Brain pericyte (primary cell): ENCODE results near the gene ABCC2.
"Not testable (repeated sequence)": the region's sequence is repeated elsewhere in the genome, so short reads cannot be mapped to it uniquely, and the experiment has no call there.

Source experiments
- DNase-seq: peaks from one replicate; pipeline ENCODE4 v3.0.0-alpha.2; 2012; ENCODE audit warnings: low read depth, low spot score

The ABCC2 gene

DNA sequence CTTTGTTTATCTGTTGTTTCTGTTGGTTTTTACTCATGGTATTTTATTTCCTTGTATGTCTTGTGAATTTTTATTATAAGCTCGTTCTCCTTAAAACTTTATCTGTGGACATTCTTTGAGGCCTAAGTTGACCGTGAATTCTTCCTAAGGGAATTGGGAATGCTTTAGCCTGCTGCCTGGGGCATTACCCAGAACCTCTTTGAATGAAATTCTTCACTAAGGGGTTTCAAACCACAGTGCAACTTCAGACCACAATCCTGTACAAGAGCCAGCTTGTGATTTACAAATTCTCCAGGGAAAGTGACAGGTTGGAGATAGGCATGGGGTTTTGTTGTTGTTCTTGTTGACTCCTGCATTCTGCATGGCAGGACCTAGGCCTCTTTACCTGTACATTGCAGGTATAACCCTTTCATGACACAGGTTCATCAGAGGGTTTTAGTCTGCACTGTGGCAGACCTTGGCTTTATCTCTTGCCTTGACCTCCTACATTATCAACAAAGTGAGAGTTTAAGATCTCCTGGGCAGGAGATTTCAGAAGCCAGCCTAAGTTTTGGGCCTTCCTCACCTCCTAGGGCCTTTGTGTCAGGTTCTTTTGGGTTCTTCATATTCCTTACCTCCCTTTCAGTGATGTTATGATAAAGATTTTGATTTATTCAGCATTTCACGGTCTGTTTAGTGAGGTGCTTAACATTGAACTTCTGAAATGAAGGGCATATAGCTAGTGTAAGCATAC, 70.2 kb downstream of the ABCC2 start:
- DNase-seq: no peak

DNA sequence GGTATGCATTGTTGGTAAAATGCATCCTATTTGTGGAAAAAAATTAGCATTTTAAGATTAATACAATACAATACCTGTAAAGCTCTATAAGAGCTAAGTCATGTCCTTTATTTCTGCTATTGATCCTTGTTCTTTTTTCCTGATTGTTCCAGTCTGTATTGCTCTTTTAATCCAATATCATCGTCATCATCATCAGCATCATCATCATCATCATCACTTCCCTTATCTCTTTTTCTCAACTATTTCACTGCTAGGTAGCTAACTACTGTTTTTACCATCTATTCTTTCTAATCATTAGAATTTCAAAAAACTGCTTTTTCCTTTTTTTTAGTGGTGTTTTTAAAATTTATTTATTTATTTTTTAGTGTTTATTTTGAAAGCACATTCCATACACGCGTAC, 71.2 kb downstream of the ABCC2 start:
- no peak for DNase-seq

DNA sequence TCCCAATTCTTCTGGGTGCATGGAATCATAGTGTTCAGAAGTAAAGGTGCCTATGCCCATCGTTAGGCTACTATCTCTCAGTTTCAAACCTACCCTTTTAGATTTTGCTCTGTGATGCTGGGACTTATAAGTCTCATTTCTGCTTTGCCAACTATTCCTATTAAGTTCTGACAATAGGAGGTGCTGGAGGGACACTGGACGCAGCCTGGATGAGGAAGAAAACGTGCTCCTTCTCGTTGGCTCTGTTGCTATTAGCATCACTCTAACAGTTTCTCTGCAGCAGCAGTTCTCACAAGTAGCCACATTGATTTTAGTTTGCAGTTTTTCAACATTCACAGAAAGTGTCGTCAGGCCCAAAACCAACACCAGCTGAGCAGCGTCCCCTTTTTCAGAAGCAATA, 72.4 kb downstream of the ABCC2 start:
- DNase-seq: peak; percentile 44

DNA sequence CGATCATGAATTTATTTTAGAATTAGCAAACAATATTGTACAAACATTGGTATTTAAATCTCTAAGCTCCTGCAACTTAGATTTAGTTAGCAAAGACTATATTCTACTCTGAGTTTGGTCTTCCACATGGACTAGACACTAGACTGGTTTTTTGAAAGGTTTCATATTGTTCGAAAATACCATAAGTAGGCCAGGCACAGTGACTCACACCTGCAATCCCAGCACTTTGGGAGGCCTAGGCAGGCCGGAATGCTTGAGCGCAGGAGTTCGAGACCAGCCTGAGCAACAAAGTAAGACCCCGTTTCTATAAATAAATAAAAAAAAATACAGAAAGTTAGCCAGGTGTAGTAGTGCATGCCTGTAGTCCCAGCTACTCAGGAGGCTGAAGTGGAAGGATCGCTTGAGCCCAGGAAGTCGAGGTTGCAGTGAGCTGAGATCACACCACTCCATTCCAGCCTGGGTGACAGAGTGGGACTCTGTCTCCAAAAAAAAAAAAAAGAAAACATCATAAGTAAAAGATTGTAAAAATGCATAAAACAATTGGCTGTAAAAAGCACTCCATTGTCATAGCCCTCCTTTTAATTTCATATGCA, 73.1 kb downstream of the ABCC2 start:
- DNase-seq: no peak

DNA sequence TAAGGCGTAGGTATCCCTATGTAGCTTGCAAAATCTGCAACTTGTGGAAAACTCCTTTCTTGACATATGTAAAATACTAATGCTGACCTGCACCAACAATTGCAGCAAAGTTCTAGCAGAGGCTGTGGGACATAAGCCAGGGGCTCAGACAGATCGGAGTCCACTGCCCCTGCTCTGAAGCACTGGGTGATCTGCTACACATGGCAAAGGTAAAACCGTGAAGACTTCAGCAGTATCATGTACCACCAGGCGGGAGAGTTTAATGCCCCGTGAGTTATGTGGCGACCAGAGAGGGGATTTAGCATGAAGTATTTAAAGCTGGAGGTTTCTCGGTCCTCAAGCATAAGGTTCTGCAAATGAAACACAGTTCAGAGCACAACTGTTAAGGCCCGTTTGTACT, 76.4 kb downstream of the ABCC2 start:
- DNase-seq: no peak

DNA sequence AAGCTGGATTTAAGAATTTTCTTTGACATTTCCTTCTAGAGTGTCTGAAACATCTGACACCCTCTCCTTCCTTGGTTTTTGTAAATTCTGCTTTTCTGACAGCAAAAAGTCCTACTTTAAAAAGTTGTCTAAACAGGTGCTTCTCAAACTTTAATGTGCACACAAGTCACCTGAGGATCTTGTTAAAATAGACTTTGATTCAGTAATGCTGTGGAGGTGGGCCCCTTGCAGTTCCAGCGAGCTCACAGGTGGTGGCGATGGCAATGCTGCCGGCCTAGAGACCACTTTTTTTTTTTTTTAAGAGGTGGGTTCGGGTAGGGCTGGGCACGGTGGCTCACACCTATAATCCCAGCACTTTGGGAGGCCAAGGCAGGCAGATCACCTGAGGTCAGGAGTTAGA, 77.1 kb downstream of the ABCC2 start:
- DNase-seq: no peak

DNA sequence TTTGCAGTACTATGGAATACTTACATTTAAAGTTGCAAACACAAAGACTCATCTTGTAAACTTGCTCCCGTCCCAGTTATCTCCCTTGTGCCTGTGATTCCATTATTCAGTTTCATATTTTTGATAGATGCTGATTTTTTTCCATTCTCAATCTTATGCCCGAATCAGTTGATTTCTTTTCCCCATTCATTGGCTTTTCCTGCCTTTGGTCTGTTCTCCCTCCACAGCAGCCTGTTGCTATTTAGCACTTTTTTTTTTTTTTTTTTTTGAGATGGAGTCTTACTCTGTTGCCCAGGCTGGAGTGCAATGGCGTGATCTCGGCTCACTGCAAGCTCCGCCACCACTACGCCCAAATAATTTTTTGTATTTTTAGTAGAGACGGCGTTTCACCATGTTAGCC, 78.0 kb downstream of the ABCC2 start:
- no peak for DNase-seq

DNA sequence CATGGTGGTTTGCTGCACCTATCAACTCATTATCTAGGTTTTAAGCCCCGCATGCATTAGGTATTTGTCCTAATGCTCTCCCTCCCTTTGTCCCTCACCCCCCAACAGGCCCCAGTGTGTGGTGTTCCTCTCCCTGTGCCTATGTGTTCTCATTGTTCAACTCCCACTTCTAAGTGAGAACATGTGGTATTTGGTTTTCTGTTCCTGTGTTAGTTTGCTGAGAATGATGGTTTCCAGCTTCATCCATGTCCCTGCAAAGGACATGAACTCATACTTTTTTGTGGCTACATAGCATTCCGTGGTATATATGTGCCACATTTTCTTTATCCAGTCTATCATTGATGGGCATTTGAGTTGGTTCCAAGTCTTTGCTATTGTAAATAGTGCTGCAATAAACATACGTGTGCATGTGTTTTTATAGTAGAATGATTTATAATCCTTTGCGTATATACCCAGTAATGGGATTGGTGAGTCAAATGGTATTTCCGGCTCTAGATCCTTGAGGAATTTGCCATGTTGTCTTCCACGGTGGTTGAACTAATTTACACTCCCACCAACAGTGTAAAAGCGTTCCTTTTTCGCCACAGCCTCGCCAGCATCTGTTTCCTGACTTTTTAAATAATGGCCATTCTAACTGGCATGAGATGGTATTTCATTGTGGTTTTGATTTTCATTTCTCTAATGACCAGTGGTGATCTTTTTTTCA, 81.2 kb downstream of the ABCC2 start:
- not testable (repeated sequence) for DNase-seq

DNA sequence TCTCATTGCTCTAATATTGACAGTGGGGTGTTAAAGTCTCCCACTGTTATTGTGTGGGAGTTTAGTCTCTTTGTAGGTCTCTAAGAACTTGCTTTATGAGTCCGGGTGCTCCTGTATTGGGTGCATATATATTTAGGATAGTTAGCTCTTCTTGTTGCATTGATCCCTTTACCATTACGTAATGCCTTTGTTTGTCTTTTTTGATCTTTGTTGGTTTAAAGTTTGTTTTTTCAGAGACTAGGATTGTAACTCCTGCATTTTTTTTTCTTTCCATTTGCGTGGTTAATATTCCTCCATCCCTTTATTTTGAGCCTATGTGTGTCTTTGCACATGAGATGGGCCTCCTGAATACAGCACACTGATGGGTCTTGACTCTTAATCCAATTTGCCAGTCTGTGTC, 84.8 kb downstream of the ABCC2 start:
- not testable (repeated sequence) for DNase-seq

DNA sequence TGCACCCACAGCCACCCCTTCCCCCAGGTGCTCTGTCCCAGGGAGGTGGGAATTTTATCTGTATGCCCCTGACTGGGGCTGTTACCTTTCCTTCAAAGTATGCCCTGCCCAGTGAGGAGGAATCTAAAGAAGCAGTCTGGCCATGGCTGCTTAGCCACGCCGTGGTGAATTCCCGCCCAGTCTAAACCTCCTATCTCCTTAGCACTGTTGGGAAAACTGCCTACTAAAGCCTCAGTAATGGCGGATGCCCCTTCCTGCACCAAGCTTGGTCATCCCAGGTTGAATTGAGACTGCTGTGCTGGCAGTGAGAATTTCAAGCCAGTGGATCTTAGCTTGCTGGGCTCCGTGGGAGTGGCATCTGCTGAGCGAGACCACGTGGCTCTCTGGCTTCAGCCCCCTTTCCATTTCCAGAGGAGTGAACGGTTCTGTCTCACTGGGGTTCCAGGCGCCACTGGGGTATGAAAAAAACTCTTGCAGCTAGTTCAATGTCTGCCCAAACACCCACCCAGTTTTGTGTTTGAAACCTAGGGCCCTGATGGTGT, 87.2 kb downstream of the ABCC2 start:
- no peak for DNase-seq

DNA sequence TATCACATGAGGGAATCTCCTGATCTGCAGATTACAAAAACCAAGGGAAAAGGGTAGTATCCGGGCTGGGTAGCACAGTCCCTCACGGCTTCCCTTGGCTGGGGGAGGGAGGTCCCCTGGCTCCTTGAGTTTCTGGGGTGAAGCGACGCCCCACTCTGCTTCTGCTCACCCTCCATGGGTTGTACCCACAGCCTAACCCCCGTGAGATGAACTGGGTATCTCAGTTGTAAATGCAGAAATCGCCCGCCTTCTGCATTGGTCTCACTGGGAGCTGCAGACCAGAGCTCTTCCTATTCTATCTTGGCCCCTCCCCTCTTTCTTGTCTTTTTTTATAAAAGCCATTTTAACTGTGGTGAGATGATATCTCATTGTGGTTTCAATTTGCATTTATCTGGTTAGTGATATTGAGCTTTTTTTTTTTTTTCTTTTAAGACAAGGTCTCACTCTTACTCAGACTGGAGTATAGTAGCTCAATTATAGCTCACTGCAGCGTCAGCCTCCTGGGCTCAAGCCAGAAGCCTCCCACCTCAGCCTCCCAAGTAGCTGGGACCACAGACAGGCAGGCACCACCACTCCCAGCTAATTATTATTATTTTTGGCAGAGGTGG, 87.8 kb downstream of the ABCC2 start:
- DNase-seq: no peak

DNA sequence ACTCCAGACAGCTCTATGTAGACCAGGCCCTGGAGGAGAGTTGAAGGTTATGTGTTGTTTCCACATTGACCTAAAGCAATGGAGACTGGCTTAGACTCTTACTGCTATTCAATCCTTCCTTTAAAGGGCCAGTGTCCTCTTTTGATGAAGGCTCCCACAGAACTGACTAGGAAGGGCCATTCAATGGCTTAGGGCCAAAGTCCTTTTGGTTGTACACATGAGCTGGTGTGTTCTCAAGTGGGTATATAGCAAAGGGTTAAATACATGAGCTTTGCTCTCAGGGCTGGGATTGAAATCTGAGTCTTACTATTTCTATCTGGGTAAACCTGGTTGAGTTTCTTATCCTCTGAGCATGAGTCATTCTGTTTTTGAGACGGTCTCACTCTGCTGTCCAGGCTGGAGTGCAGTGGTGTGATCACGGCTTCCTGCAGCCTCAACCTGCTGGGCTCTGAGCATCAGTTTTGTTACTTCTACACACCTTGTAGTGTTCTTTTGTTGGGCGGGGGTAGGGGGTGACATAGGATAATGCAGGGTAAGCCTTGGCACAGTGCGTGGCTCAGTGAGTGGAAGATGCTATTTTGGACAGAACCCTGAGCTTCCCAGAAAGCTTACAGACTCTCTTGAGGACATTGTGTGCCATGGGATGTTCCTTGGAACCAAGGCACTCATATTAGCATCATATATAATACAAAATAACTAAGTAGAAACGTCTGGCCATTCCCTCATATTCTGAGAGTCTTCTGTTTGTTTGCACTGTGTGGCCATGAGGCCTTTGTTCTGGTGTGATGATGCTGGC, 90.1 kb downstream of the ABCC2 start:
- DNase-seq: no peak

DNA sequence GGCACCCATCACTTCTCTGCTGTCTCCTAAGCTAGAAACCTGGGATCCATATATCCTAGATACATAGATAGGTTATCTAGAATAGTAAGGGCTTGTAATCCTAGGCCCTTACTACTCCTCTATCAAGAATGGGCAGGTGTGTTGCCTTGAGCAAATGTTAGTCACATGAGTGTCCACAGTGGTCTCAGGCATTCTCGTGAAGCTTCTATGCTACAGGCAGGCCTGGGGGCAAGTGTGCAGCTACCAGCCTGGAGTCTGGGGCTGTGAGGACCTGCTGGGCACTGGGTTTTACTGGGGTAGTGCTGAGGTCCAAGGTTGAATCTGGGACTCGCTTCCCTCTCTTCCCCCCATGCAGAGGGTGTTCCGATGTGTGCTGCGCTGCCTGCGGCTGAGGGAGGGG, 91.4 kb downstream of the ABCC2 start:
- DNase-seq: no peak

DNA sequence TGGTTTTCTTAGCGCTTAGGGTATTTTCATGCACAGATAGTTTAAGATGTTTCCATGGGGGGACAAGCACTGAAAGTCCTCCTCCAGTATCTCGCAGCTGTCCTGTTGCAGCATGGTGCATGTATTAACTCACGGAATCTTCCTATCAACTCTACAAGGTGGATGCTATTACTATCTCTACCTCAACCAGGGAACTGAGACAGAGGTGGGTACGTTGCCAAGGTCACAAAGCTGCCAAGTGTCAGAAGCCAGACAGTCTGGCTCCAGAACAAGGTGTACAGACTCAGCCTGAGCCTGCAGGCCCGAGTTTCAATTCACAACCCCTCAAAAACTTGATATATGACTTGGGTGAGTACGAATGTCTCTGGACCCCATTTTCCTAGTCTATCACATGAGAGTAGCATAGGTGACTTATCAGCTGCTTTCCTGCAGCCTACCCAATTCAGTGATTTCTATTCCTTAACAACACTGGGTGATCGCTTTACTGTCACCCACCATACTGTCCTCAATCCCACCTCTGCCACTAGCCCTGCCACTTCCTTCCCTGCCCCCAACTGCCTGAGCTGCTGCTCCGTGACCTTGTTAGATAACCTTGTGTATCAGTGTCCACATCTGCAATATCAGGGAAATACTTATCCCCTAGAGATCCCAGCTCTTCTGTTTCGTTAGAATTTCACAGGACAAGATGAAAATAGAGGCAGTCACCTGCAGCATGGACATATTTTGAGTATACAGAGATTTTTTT, 92.1 kb downstream of the ABCC2 start:
- no peak for DNase-seq

DNA sequence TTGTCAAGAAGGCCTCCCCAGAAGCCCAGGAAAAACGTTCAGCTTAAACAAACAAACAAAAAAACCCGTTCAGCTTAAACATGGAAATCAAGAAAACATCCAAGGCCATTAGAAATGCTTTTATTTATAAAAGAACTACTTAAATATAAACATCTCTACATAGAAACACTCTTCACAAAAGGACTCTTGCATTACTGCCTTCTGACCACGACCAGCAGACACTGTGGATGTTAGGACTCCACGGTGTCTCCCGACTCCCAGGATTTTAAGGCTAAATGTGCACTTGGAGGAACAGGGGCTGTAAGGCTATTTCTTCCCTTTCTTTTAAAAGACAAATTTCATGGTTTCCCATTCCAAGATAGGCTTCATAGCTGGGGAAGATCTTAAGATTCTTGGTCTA, 93.0 kb downstream of the ABCC2 start:
- DNase-seq: no peak

DNA sequence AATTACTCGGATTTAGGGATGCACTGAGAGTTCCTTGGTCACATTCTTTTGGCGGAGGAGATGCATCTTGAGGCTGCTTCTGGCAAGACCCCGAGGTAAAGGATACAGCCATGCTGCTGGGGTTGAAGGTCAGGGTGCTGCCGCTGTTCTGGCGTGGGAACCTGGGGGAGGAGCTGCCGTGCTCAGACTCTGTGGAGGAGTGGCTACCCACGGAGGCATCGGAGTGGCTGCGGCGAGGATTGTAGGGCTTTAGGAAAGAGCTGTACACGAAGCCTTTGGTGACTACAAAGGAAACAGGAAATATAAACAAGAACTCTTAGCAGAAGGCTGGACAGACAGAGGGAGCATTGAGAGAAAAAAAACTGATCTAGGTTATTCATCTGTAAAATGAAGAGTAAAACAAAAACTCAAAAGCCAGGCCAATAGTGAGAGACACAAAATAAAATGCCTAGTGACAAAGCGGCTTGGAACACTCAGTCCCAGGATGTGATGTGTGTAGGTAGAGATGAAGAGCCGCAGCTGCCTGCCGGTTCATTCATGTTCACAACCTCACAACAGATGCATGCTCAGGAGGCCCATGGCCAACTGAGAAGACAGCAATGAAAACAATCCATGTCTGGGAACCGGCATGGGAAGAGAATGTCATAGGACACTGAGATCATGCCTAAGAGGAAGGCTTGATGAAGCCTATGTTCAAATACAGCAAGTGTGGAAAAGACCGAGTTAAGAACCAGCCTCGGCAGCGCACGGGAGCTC, 97.8 kb downstream of the ABCC2 start:
- no peak for DNase-seq

DNA sequence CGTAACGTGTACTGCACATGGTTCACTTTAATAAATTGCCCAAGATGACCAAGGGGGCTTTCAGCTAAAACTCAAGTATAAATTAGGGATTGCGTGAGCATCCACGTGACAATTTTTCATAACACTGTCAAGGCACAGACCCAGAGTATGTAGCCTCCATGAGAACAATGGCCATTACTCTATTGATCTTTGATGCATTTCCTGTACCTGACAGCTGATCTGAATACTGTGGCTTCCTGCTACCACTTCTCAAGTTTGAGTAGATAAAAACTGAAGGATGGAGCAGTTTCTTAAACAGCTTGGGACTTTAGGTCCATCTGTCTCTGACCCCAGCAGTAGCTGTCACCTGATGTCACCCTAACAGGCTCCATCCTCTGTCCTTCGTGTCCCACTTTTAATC, 98.9 kb downstream of the ABCC2 start:
- DNase-seq: no peak

DNA sequence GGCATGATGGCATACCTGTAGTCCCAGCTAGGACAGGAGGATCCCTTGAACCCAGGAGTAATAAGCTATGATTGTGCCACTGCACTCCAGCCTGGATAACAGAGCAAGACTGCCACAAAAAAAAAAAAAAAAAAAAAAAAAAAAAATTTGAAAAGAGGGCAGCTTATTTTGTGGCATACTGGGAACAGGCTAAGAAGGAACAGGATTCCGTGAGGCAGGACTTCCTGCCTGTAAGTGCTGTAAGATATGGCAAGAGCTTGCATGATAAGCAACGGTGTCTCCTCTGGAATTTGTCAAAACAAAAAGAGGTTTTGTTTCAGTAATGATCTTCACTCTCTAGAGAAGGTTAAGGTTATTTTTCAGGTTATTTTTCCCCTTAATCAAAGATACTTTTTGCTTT, 101.1 kb downstream of the ABCC2 start:
- no peak for DNase-seq

DNA sequence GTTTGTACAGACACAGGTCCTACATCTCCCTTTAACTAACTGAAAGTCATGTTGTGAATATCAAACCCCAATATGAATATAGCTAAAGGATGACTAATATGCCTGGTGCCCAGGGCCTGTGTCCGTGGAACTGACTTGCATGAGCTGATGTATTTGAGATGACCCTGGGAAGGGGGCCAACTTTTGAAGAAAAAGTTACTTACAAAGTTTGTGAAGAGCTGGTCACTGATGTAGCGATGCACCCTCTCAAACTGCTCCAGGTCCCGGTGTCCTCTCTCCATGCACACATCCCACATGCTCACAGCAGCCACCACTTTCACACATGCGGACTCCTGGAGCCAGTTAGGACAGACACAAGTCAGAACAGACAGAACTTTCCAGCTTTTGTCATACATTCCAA, 106.2 kb downstream of the ABCC2 start:
- no peak for DNase-seq

DNA sequence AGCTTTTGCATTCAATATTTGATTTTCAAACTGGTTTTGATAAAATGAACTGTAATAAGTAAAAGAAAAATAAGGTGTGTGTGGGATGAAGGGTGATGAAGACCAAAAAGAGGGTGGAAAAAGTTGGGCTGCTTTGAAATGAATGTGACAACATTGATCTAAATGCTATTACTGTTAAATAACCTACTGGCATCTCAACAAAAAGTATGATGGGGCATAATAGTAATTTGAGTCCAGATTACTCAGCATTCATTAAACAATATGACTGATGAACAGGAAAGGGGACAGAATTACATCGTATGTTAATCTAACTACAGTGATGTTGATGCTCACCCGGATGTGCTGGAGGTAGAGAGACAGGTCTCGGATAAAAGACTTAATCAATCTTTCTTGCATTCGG, 112.2 kb downstream of the ABCC2 start:
- DNase-seq: no peak
